Measurements from ENCODE around the gene MESD.
A peak's percentile ranks its signal among the peaks of the same experiment; 100 is the strongest.

Gene MESD

GRCh38 chr15:80989518-80990478 is at the start of gene MESD:
Gene MESD (minus strand): TSS chr15:80989819. CDS start chr15:80989791, 28 bp downstream.
- Histone ChIP-seq H3K27ac (ENCODE audit: low read depth, low read length) (peak within 1 kb of the TSS; percentile 92), H3K4me3 (ENCODE audit: low read length) (peak within 1 kb of the TSS; percentile 99), H3K36me3 (ENCODE audit: control insufficient read depth, insufficient read depth, low read length) (no peaks in the 10 kb centered on the region), H3K4me1 (ENCODE audit: control insufficient read depth, insufficient read depth, low read length) (peaks cover 13% of the 10 kb centered on the region), H3K27me3 (ENCODE audit: control insufficient read depth, insufficient read depth, low read length) (no peaks in the 10 kb centered on the region), H3K9ac (ENCODE audit: low read length) (peak within 1 kb of the TSS; percentile 94)

GRCh38 chr15:81038975-81039607 is 49.5 kb upstream of the MESD start:
- Histone ChIP-seq H3K36me3 (ENCODE audit: control insufficient read depth, insufficient read depth, low read length) (no peaks in the 10 kb centered on the region), H3K27ac (ENCODE audit: low read depth, low read length) (no peak overlapping the region), H3K9ac (ENCODE audit: low read length) (no peak overlapping the region), H3K4me1 (ENCODE audit: control insufficient read depth, insufficient read depth, low read length) (no peaks in the 10 kb centered on the region), H3K27me3 (ENCODE audit: control insufficient read depth, insufficient read depth, low read length) (no peaks in the 10 kb centered on the region), H3K4me3 (ENCODE audit: low read length) (no peak overlapping the region)

DNA sequence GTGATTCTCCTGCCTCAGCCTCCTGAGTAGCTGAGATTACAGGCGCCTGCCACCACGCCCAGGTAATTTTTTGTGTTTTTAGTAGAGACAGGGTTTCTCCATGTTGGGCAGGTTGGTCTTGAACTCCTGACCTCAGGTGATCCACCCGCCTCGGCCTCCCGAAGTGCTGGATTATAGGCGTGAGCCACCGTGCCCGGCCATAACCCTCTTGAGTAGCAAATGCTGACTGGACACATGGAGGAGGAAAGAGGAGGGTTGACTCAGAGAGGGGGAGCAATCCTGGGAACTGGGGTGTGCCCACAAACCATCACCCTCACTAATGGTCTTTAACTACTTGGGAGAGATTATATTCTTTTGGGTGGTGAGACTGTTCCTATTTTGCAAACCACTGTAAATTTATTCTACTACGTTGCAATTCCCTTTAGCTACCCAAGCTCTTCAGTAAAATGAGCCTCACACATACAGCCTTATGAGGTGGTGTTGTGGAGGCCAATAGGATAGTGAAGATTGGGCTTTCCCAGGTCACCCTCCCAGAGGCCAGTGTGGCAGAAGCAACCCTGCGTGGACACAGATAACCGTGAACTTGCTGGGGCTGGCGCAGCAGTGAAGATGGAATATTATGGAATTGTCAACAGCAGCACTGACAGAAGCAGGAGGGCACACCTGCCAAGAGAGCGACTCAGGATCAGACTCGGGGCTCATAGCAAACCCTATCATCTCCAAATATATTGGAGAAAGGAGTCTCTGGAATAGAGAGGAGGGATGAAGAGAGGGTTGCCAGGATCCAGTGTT is 48.5 kb upstream of the MESD start:
- no peaks in the 10 kb centered on the region for H3K36me3 ChIP-seq (ENCODE audit: control insufficient read depth, insufficient read depth, low read length)
- H3K27me3 ChIP-seq (ENCODE audit: control insufficient read depth, insufficient read depth, low read length) = no peaks in the 10 kb centered on the region
- H3K27ac ChIP-seq (ENCODE audit: low read depth, low read length) = no peak overlapping the region
- no peak overlapping the region for H3K4me3 ChIP-seq (ENCODE audit: low read length)
- peaks cover 5% of the 10 kb centered on the region for H3K4me1 ChIP-seq (ENCODE audit: control insufficient read depth, insufficient read depth, low read length)
- no peak overlapping the region for H3K9ac ChIP-seq (ENCODE audit: low read length)

DNA sequence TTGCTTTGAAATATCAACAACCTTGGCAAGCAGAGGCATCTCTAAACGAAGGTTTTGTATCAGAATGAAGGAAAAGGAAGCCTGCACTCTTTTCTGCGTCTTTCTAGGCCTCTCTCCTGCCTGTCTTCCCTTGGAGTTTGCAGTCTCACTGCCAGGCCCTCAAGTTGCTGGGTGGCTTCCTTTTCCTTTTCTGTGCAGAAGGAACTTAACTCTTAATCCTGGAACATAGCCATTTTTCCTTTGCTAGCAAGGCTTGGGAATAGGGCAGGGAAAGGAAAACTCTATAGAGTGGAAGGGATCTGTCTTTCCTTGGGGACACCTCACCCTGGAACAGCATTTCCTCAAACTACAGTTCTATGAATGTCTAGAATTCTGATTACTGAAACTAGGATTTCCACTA is 43.9 kb upstream of the MESD start:
- Histone ChIP-seq H3K9ac (ENCODE audit: low read length) (no peak overlapping the region), H3K27ac (ENCODE audit: low read depth, low read length) (no peak overlapping the region), H3K27me3 (ENCODE audit: control insufficient read depth, insufficient read depth, low read length) (no peaks in the 10 kb centered on the region), H3K4me1 (ENCODE audit: control insufficient read depth, insufficient read depth, low read length) (peaks cover 7% of the 10 kb centered on the region), H3K36me3 (ENCODE audit: control insufficient read depth, insufficient read depth, low read length) (no peaks in the 10 kb centered on the region), H3K4me3 (ENCODE audit: low read length) (no peak overlapping the region)

- Histone ChIP-seq H3K9ac (ENCODE audit: low read length) (no peak overlapping the region), H3K4me3 (ENCODE audit: low read length) (no peak overlapping the region), H3K36me3 (ENCODE audit: control insufficient read depth, insufficient read depth, low read length) (no peaks in the 10 kb centered on the region), H3K27me3 (ENCODE audit: control insufficient read depth, insufficient read depth, low read length) (no peaks in the 10 kb centered on the region), H3K27ac (ENCODE audit: low read depth, low read length) (no peak overlapping the region), H3K4me1 (ENCODE audit: control insufficient read depth, insufficient read depth, low read length) (peaks cover 7% of the 10 kb centered on the region)
Observed at GRCh38 chr15:81032818-81033217, 43.2 kb upstream of the MESD start.

GRCh38 chr15:81032355-81032754 is 42.7 kb upstream of the MESD start:
- H3K4me1 ChIP-seq (ENCODE audit: control insufficient read depth, insufficient read depth, low read length) = peaks cover 7% of the 10 kb centered on the region
- H3K27me3 ChIP-seq (ENCODE audit: control insufficient read depth, insufficient read depth, low read length) = no peaks in the 10 kb centered on the region
- no peak overlapping the region for H3K9ac ChIP-seq (ENCODE audit: low read length)
- no peaks in the 10 kb centered on the region for H3K36me3 ChIP-seq (ENCODE audit: control insufficient read depth, insufficient read depth, low read length)
- H3K4me3 ChIP-seq (ENCODE audit: low read length) = no peak overlapping the region
- no peak overlapping the region for H3K27ac ChIP-seq (ENCODE audit: low read depth, low read length)

DNA sequence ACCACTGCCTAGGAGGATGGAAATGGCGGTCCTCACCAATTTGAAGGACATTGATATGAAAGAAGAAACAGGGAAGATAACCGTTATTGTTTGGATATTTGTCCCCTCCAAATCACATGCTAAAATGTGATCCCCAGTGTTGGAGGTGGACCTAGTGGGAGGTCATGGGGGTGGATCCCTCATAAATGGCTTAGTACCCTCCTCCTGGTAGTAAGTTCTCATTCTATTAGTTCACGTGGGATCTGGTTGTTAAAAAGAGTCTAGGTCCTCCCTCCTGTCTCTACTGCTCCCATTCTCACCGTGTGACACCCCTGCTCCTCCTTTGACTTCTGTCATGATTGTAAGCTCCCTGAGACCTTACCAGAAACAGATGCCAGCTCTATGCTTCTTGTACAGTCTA is 41.6 kb upstream of the MESD start:
- Histone ChIP-seq H3K36me3 (ENCODE audit: control insufficient read depth, insufficient read depth, low read length) (no peaks in the 10 kb centered on the region), H3K4me1 (ENCODE audit: control insufficient read depth, insufficient read depth, low read length) (peaks cover 7% of the 10 kb centered on the region), H3K4me3 (ENCODE audit: low read length) (no peak overlapping the region), H3K27me3 (ENCODE audit: control insufficient read depth, insufficient read depth, low read length) (no peaks in the 10 kb centered on the region), H3K9ac (ENCODE audit: low read length) (no peak overlapping the region), H3K27ac (ENCODE audit: low read depth, low read length) (no peak overlapping the region)

- Histone ChIP-seq H3K9ac (ENCODE audit: low read length) (no peak overlapping the region), H3K36me3 (ENCODE audit: control insufficient read depth, insufficient read depth, low read length) (no peaks in the 10 kb centered on the region), H3K27ac (ENCODE audit: low read depth, low read length) (no peak overlapping the region), H3K27me3 (ENCODE audit: control insufficient read depth, insufficient read depth, low read length) (no peaks in the 10 kb centered on the region), H3K4me1 (ENCODE audit: control insufficient read depth, insufficient read depth, low read length) (peaks cover 7% of the 10 kb centered on the region), H3K4me3 (ENCODE audit: low read length) (no peak overlapping the region)
Observed at GRCh38 chr15:81030301-81030750, 40.7 kb upstream of the MESD start.

DNA sequence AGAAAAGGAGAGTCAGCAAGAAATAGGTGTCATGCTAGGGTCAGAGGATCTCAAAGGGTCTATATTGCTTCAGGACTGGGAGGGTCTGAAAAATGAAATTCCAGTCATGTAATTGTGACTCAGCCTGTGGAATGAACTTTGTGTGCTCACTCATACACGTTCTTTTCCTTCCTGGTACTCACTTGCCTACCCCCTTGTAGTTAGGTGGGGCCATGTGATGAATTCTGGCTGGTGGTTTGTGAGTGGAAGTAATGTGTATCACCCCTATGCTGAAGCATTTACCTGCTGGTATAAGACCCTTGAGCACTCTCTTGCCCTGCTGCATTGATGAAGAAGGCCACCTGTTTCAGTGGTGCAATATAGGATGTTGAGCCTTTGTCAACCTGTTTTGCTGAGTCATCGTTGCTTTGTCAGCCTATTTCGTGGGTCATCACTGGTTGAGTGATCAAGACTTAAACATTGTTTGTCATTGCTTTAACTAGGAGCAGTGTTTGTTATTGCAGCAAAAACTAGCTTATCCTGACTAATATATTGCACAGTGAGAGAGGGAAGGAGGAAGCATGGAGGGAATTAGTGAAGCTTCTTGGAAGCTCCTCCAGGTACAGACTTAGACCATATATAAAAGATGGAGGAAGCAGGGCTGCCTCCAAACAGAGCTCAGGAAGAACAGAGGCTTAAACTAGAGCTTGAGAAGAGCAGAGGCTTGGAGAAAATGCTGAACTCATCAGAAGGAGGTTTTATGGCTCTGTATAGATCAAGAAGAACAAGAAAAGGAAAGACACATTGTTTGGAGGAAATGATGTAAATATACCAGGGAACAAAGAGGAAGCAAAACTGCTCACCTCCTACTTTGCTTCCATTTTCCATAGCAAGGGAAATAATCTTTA is 40.0 kb upstream of the MESD start:
- Histone ChIP-seq H3K4me1 (ENCODE audit: control insufficient read depth, insufficient read depth, low read length) (peaks cover 7% of the 10 kb centered on the region), H3K27ac (ENCODE audit: low read depth, low read length) (no peak overlapping the region), H3K36me3 (ENCODE audit: control insufficient read depth, insufficient read depth, low read length) (no peaks in the 10 kb centered on the region), H3K9ac (ENCODE audit: low read length) (no peak overlapping the region), H3K27me3 (ENCODE audit: control insufficient read depth, insufficient read depth, low read length) (no peaks in the 10 kb centered on the region), H3K4me3 (ENCODE audit: low read length) (no peak overlapping the region)

GRCh38 chr15:81026836-81027599 is 37.4 kb upstream of the MESD start:
- H3K9ac ChIP-seq (ENCODE audit: low read length) = no peak overlapping the region
- no peaks in the 10 kb centered on the region for H3K27me3 ChIP-seq (ENCODE audit: control insufficient read depth, insufficient read depth, low read length)
- no peak overlapping the region for H3K27ac ChIP-seq (ENCODE audit: low read depth, low read length)
- no peak overlapping the region for H3K4me3 ChIP-seq (ENCODE audit: low read length)
- peaks cover 2% of the 10 kb centered on the region for H3K4me1 ChIP-seq (ENCODE audit: control insufficient read depth, insufficient read depth, low read length)
- no peaks in the 10 kb centered on the region for H3K36me3 ChIP-seq (ENCODE audit: control insufficient read depth, insufficient read depth, low read length)

- Histone ChIP-seq H3K4me1 (ENCODE audit: control insufficient read depth, insufficient read depth, low read length) (peaks cover 2% of the 10 kb centered on the region), H3K27me3 (ENCODE audit: control insufficient read depth, insufficient read depth, low read length) (no peaks in the 10 kb centered on the region)
Observed at GRCh38 chr15:81025721-81026370, 36.2 kb upstream of the MESD start.

More at GRCh38 chr15:81025721-81026370, 36.2 kb upstream of the MESD start:
- Histone ChIP-seq H3K27ac (ENCODE audit: low read depth, low read length) (no peak overlapping the region), H3K36me3 (ENCODE audit: control insufficient read depth, insufficient read depth, low read length) (no peaks in the 10 kb centered on the region), H3K9ac (ENCODE audit: low read length) (no peak overlapping the region), H3K4me3 (ENCODE audit: low read length) (no peak overlapping the region)

Data from rectal smooth muscle tissue (tissue), 1 donor.